Measurements from ENCODE around the gene IL1RAPL1. TPM values are rescaled to one million over a fixed set of nuclear protein-coding genes. Genes with fewer than 3 reads are reported as not detected.
A peak's percentile ranks its signal among the peaks of the same experiment; 100 is the strongest.

IL1RAPL1 gene
- total and polyA plus RNA-seq, 2 donors (not counting 3 experiments of a cell fraction or from before 2014, with no cell fraction given) = 0.79 to 1.3 TPM

- ChIA-PET POLR2A (no interaction called here), CTCF (no interaction called here)
- BruUV-seq (replicated peaks) = no TSS peak
- Histone ChIP-seq H3K9ac (replicated peaks; ENCODE audit: extremely low read depth, insufficient read depth, low read length) (no peak overlapping the region), H3K27me3 (ENCODE audit: control insufficient read depth in 2 of 2, insufficient read depth in 2 of 2, low read length in 2 of 2) (no peaks in the 10 kb centered on the region), H3K27ac (ENCODE audit: insufficient read depth, low read depth, low read length) (no peak overlapping the region), H3K4me2 (ENCODE audit: insufficient read depth, low read length) (no peak overlapping the region), H3K9me3 (replicated peaks; ENCODE audit: control insufficient read depth, insufficient read depth, low read length) (no peaks in the 10 kb centered on the region), H3K4me1 (ENCODE audit: control insufficient read depth, extremely low read depth, insufficient read depth, low read length) (no peaks in the 10 kb centered on the region), H4K20me1 (replicated peaks; ENCODE audit: control insufficient read depth, extremely low read depth, insufficient read depth, low read length) (no peaks in the 10 kb centered on the region), H3K79me2 (ENCODE audit: control insufficient read depth, insufficient read depth, low read length) (no peaks in the 10 kb centered on the region), H2AFZ (ENCODE audit: low read depth, low read length) (no peak overlapping the region), H3K36me3 (ENCODE audit: control insufficient read depth in 2 of 2, extremely low read depth in 1 of 2, insufficient read depth in 2 of 2, low read length in 2 of 2) (no peaks in the 10 kb centered on the region), H3K9me1 (replicated peaks; ENCODE audit: control insufficient read depth, extremely low read depth, insufficient read depth, low read length) (no peaks in the 10 kb centered on the region), H3K4me3 (replicated peaks in 1 of 3; ENCODE audit: insufficient read depth in 1 of 3, low read depth in 1 of 3, low read length in 3 of 3) (no peak overlapping the region)
- FAIRE-seq = no peak
- intact Hi-C loops (cut with micrococcal nuclease) = no loop called here
- no peak for DNase-seq (ENCODE audit: low read depth, low spot score)
- no peak for TF ChIP-seq MAX (IDR thresholded peaks at IDR 0.05; ENCODE audit: insufficient read depth, insufficient read length)
- no peak for TF ChIP-seq CTCF (IDR thresholded peaks at IDR 0.05; ENCODE audit: extremely low read depth in 1 of 2, insufficient read depth in 1 of 2, low read depth in 1 of 2, low read length in 2 of 2)
- no peak for TF ChIP-seq MYC (IDR thresholded peaks at IDR 0.05; ENCODE audit: low read depth, low read length)
- no peak for TF ChIP-seq POLR2A (IDR thresholded peaks at IDR 0.05; ENCODE audit: low read depth, low read length)
- dilution Hi-C loops (cut with MboI; ENCODE audit: extremely low pct_ligation_motif_present, low sequenced_read_pairs) = no loop called here
These were observed 1084.2 kb downstream of the IL1RAPL1 start for GRCh38 chrX:29671421-29671820.

GRCh38 chrX:29687687-29688086 lies 1100.4 kb downstream of the IL1RAPL1 start:
- no peak for FAIRE-seq
- dilution Hi-C loops (cut with MboI; ENCODE audit: extremely low pct_ligation_motif_present, low sequenced_read_pairs) = no loop called here
- POLR2A ChIA-PET = no interaction called here
- no peaks in the 10 kb centered on the region for H3K9me3 ChIP-seq (replicated peaks; ENCODE audit: control insufficient read depth, insufficient read depth, low read length)
- CTCF ChIA-PET = interaction anchor here (0.8 to 1.3 kb wide), 3 partner anchors 10 to 373 kb away, joined by 3 to 18 read pairs (median 3); no protein-coding TSS in a partner anchor
- no peaks in the 10 kb centered on the region for H3K9me1 ChIP-seq (replicated peaks; ENCODE audit: control insufficient read depth, extremely low read depth, insufficient read depth, low read length)
- no peaks in the 10 kb centered on the region for H3K36me3 ChIP-seq (ENCODE audit: control insufficient read depth in 2 of 2, extremely low read depth in 1 of 2, insufficient read depth in 2 of 2, low read length in 2 of 2)
- no TSS peak for BruUV-seq (replicated peaks)
- intact Hi-C loops (cut with micrococcal nuclease) = no loop called here
- H3K4me1 ChIP-seq (ENCODE audit: control insufficient read depth, extremely low read depth, insufficient read depth, low read length) = peaks cover 5% of the 10 kb centered on the region
- no peak for TF ChIP-seq MYC (IDR thresholded peaks at IDR 0.05; ENCODE audit: low read depth, low read length)
- TF ChIP-seq MAX (IDR thresholded peaks at IDR 0.05; ENCODE audit: insufficient read depth, insufficient read length) = no peak
- H3K4me3 ChIP-seq (replicated peaks in 1 of 3; ENCODE audit: insufficient read depth in 1 of 3, low read depth in 1 of 3, low read length in 3 of 3) = no peak overlapping the region
- H3K27me3 ChIP-seq (ENCODE audit: control insufficient read depth in 2 of 2, insufficient read depth in 2 of 2, low read length in 2 of 2) = no peaks in the 10 kb centered on the region
- no peaks in the 10 kb centered on the region for H3K79me2 ChIP-seq (ENCODE audit: control insufficient read depth, insufficient read depth, low read length)
- H3K9ac ChIP-seq (replicated peaks; ENCODE audit: extremely low read depth, insufficient read depth, low read length) = no peak overlapping the region
- DNase-seq (ENCODE audit: low read depth, low spot score) = peak; percentile 58
- no peak overlapping the region for H3K4me2 ChIP-seq (ENCODE audit: insufficient read depth, low read length)
- no peaks in the 10 kb centered on the region for H4K20me1 ChIP-seq (replicated peaks; ENCODE audit: control insufficient read depth, extremely low read depth, insufficient read depth, low read length)
- H2AFZ ChIP-seq (ENCODE audit: low read depth, low read length) = no peak overlapping the region
- no peak overlapping the region for H3K27ac ChIP-seq (ENCODE audit: insufficient read depth, low read depth, low read length)

Data from endothelial cell of umbilical vein (primary cell).